Nephron (organoid): ENCODE data around the gene SBF2.

ENCODE experiments used
- H3K27ac Mint-ChIP-seq, 3 experiments: 2 replicates each; pipeline ENCODE4 v1.8.0; 2020; ENCODE audit warnings: mixed read lengths in 3 of 3, mild to moderate bottlenecking in 2 of 3, moderate library complexity in 1 of 3
- H3K27me3 Mint-ChIP-seq: 2 replicates; pipeline ENCODE4 v1.8.0; 2021; ENCODE audit warnings: low read depth, mild to moderate bottlenecking, moderate library complexity, mixed read lengths
- H3K36me3 Mint-ChIP-seq: 2 replicates; pipeline ENCODE4 v1.8.0; 2020; ENCODE audit warnings: low read depth, mixed read lengths
- H3K4me1 Mint-ChIP-seq: 2 replicates; pipeline ENCODE4 v1.8.0; 2020; ENCODE audit warnings: mixed read lengths
- H3K4me3 Mint-ChIP-seq, 3 experiments: 2 replicates each; pipeline ENCODE4 v1.8.0; 2020; ENCODE audit warnings: mild to moderate bottlenecking in 3 of 3, mixed read lengths in 3 of 3, moderate library complexity in 2 of 3
- H3K9me3 Mint-ChIP-seq: 2 replicates; pipeline ENCODE4 v1.8.0; 2020; ENCODE audit warnings: mixed read lengths
- CTCF ChIP-seq, 3 experiments: fragments of 200-600 bp; sonication (generic); IDR thresholded peaks; one replicate each; pipeline ENCODE4 v1.5.0; 2021; ENCODE audit warnings: antibody characterized with exemption in 3 of 3; ENCODE audit not compliant: unreplicated experiment in 3 of 3

The SBF2 gene

GRCh38 chr11:9772218-9772617 lies 521.8 kb downstream of the SBF2 start:
- Mint-ChIP-seq H3K4me3 (no peak overlapping the region), H3K4me1 (peaks cover 69% of the 10 kb centered on the region), H3K9me3 (no peaks in the 10 kb centered on the region), H3K27ac (peak overlapping the region in 2 of 3 experiments; percentile 26 to 55), H3K27me3 (no peaks in the 10 kb centered on the region), H3K36me3 (peaks cover 18% of the 10 kb centered on the region)
- no peak for TF ChIP-seq CTCF (IDR thresholded peaks at IDR 0.05; ENCODE audit: unreplicated experiment in 3 of 3)

- no peaks in the 10 kb centered on the region for H3K27me3 Mint-ChIP-seq
- H3K4me3 Mint-ChIP-seq = peak overlapping the region in 1 of 3 experiments; percentile 26
- H3K36me3 Mint-ChIP-seq = peaks cover 22% of the 10 kb centered on the region
- H3K9me3 Mint-ChIP-seq = no peaks in the 10 kb centered on the region
- peaks cover 80% of the 10 kb centered on the region for H3K4me1 Mint-ChIP-seq
- H3K27ac Mint-ChIP-seq = peak overlapping the region; percentile 55 to 67 (median 55)
- TF ChIP-seq CTCF (IDR thresholded peaks at IDR 0.05; ENCODE audit: unreplicated experiment in 3 of 3) = no peak
These were observed 522.9 kb downstream of the SBF2 start for GRCh38 chr11:9771071-9771511.

GRCh38 chr11:9769621-9770020 lies 524.4 kb downstream of the SBF2 start:
- Mint-ChIP-seq H3K27me3 (no peaks in the 10 kb centered on the region), H3K9me3 (no peaks in the 10 kb centered on the region), H3K4me1 (peaks cover 83% of the 10 kb centered on the region), H3K36me3 (peaks cover 13% of the 10 kb centered on the region), H3K4me3 (no peak overlapping the region), H3K27ac (peak overlapping the region in 2 of 3 experiments; percentile 19 to 95)
- no peak for TF ChIP-seq CTCF (IDR thresholded peaks at IDR 0.05; ENCODE audit: unreplicated experiment in 3 of 3)

GRCh38 chr11:9765320-9766101 lies 528.5 kb downstream of the SBF2 start:
- H3K27me3 Mint-ChIP-seq = no peaks in the 10 kb centered on the region
- peaks cover 4% of the 10 kb centered on the region for H3K36me3 Mint-ChIP-seq
- peak overlapping the region; percentile 95 to 99 (median 98) for H3K27ac Mint-ChIP-seq
- peaks cover 88% of the 10 kb centered on the region for H3K4me1 Mint-ChIP-seq
- peak overlapping the region; percentile 60 to 81 (median 81) for H3K4me3 Mint-ChIP-seq
- no peak for TF ChIP-seq CTCF (IDR thresholded peaks at IDR 0.05; ENCODE audit: unreplicated experiment in 3 of 3)
- H3K9me3 Mint-ChIP-seq = no peaks in the 10 kb centered on the region

- H3K9me3 Mint-ChIP-seq = no peaks in the 10 kb centered on the region
- TF ChIP-seq CTCF (IDR thresholded peaks at IDR 0.05; ENCODE audit: unreplicated experiment in 3 of 3) = no peak
- peaks cover 4% of the 10 kb centered on the region for H3K36me3 Mint-ChIP-seq
- H3K27me3 Mint-ChIP-seq = peaks cover 4% of the 10 kb centered on the region
- peaks cover 88% of the 10 kb centered on the region for H3K4me1 Mint-ChIP-seq
- H3K27ac Mint-ChIP-seq = peak overlapping the region; percentile 70 to 80 (median 77)
- peak overlapping the region in 1 of 3 experiments; percentile 66 for H3K4me3 Mint-ChIP-seq
These were observed 530.7 kb downstream of the SBF2 start for GRCh38 chr11:9763301-9763700.

GRCh38 chr11:9762531-9762930 lies 531.5 kb downstream of the SBF2 start:
- TF ChIP-seq CTCF (IDR thresholded peaks at IDR 0.05; ENCODE audit: unreplicated experiment in 3 of 3) = no peak
- H3K4me1 Mint-ChIP-seq = peaks cover 80% of the 10 kb centered on the region
- no peaks in the 10 kb centered on the region for H3K9me3 Mint-ChIP-seq
- peaks cover 4% of the 10 kb centered on the region for H3K36me3 Mint-ChIP-seq
- peak overlapping the region; percentile 49 to 77 (median 70) for H3K27ac Mint-ChIP-seq
- H3K27me3 Mint-ChIP-seq = peaks cover 4% of the 10 kb centered on the region
- peak overlapping the region in 2 of 3 experiments; percentile 27 to 40 for H3K4me3 Mint-ChIP-seq
